GM12878 (cell line): ENCODE measurements around the gene PRKN. TPM values are rescaled to one million over a fixed set of nuclear protein-coding genes. Genes with fewer than 3 reads are reported as not detected.

ENCODE experiments used
- ATAC-seq: fragments of 200-7000 bp; cut with Tn5 transposase; 3 replicates; pipeline ENCODE4 v1.9.1; 2020; ENCODE audit warnings: mild to moderate bottlenecking, moderate library complexity
- BruUV-seq: library from RNA; stranded (reverse); fragments of 400-500 nt; replicated peaks from 2 replicates; lab custom pipeline; 2021; lab: Mats Ljungman, UMichigan
- CTCF ChIA-PET: fragments of 300-600 bp; sonication (Branson Sonifier 250); formaldehyde crosslinking; extraction: SDS; loops from one replicate; lab custom pipeline; 2021; ENCODE audit warnings: inconsistent platforms; lab: Yijun Ruan, JAX
- POLR2A ChIA-PET: fragments of 350-600 bp; formaldehyde crosslinking; extraction: SDS; loops from one replicate; lab custom pipeline; 2021; ENCODE audit warnings: inconsistent platforms; lab: Charles Lee
- RAD21 ChIA-PET: fragments of 300-600 bp; sonication (Branson Sonifier 250); formaldehyde crosslinking; loops from one replicate; lab custom pipeline; 2023; ENCODE audit warnings: antibody characterized with exemption; ENCODE audit not compliant: unreplicated experiment; lab: Charles Lee
- SMC1A ChIA-PET: fragments of 300-600 bp; sonication (Branson Sonifier 250); formaldehyde crosslinking; loops from one replicate; lab custom pipeline; 2023; ENCODE audit not compliant: unreplicated experiment, uncharacterized antibody; lab: Charles Lee
- DNase-seq: peaks from one replicate; pipeline ENCODE4 v3.0.0-alpha.2; 2011; ENCODE audit warnings: low read depth, low spot score
- FAIRE-seq: peaks from 3 replicates; lab custom pipeline; 2011; peaks lifted over from hg19 to GRCh38; lab: Jason Lieb, UNC
- H2AFZ ChIP-seq: 2 replicates; pipeline ENCODE4 v1.6.0; 2011; ENCODE audit warnings: low read depth, low read length, control low read depth; ENCODE audit not compliant: control insufficient read depth
- H3K27ac ChIP-seq: 2 replicates; pipeline ENCODE4 v1.5.1; 2011; ENCODE audit warnings: control low read depth; ENCODE audit not compliant: control insufficient read depth, insufficient read depth
- H3K27me3 ChIP-seq, 2 experiments: replicated peaks in 1 of 2; 2 replicates each; pipeline versions ENCODE4 v1.6.0 to v1.6.1; 2011; ENCODE audit warnings: low read length in 1 of 2; ENCODE audit not compliant: control insufficient read depth in 2 of 2, insufficient read depth in 2 of 2
- H3K36me3 ChIP-seq, 2 experiments: 2 replicates each; pipeline ENCODE4 v1.5.1; 2011; ENCODE audit warnings: low read length in 1 of 2; ENCODE audit not compliant: control insufficient read depth in 2 of 2, insufficient read depth in 2 of 2
- H3K4me1 ChIP-seq: 2 replicates; pipeline ENCODE4 v1.6.1; 2011; ENCODE audit warnings: mild to moderate bottlenecking, low read length, moderate library complexity, mixed read lengths; ENCODE audit not compliant: control insufficient read depth, insufficient read depth
- H3K4me2 ChIP-seq: 2 replicates; pipeline ENCODE4 v1.6.0; 2011; ENCODE audit warnings: control low read depth; ENCODE audit not compliant: control insufficient read depth, insufficient read depth
- H3K4me3 ChIP-seq: fragments of 200-600 bp; sonication (generic); 2 replicates; pipeline ENCODE4 v1.5.1; 2016
- H3K79me2 ChIP-seq: 2 replicates; pipeline ENCODE4 v1.6.0; 2011; ENCODE audit warnings: low read length; ENCODE audit not compliant: control insufficient read depth, insufficient read depth
- H3K9ac ChIP-seq: 2 replicates; pipeline ENCODE4 v1.8.0; 2011; ENCODE audit warnings: low read length, control low read depth, mixed read lengths; ENCODE audit not compliant: control insufficient read depth, insufficient read depth
- H3K9me3 ChIP-seq: replicated peaks from 3 replicates; pipeline ENCODE4 v1.5.1; 2011; ENCODE audit warnings: mild to moderate bottlenecking, low read length; ENCODE audit not compliant: control insufficient read depth, insufficient read depth
- H4K20me1 ChIP-seq: 2 replicates; pipeline ENCODE4 v1.6.0; 2011; ENCODE audit not compliant: control insufficient read depth, insufficient read depth
- BACH1 ChIP-seq: fragments of 450-650 bp; IDR thresholded peaks from 2 replicates; pipeline ENCODE4 v1.6.1; 2017; ENCODE audit warnings: mild to moderate bottlenecking, borderline replicate concordance
- PAX5 ChIP-seq: IDR thresholded peaks from 2 replicates; pipeline ENCODE4 v1.6.1; 2011; ENCODE audit warnings: low read depth, low read length, borderline replicate concordance
- RUNX3 ChIP-seq: IDR thresholded peaks from 2 replicates; pipeline ENCODE4 v1.6.1; 2012; ENCODE audit warnings: low read length, inconsistent platforms
- SIN3A ChIP-seq: IDR thresholded peaks from 2 replicates; pipeline ENCODE4 v1.6.1; 2012; ENCODE audit warnings: low read depth, low read length, improper control_type of control experiment
- SMAD1 ChIP-seq: fragments of 450-650 bp; IDR thresholded peaks from 2 replicates; pipeline ENCODE4 v1.6.1; 2018; ENCODE audit warnings: mild to moderate bottlenecking, low read depth; ENCODE audit not compliant: partially characterized antibody
- TARDBP ChIP-seq: IDR thresholded peaks from 2 replicates; pipeline ENCODE4 v1.6.1; 2016; ENCODE audit warnings: borderline replicate concordance
- ZBED1 ChIP-seq: IDR thresholded peaks from 2 replicates; pipeline ENCODE4 v1.6.1; 2016; ENCODE audit warnings: borderline replicate concordance
- ZNF207 ChIP-seq: fragments of 450-650 bp; IDR thresholded peaks from 2 replicates; pipeline ENCODE4 v1.6.1; 2014; ENCODE audit warnings: antibody characterized with exemption, mild to moderate bottlenecking, borderline replicate concordance
- WGBS: methylation state at CpG from one replicate; pipeline ENCODE4 v1.1.6; 2016; ENCODE audit warnings: low lambda C conversion rate; ENCODE audit not compliant: insufficient replicate concordance, insufficient coverage; ENCODE audit errors: missing lambda C conversion rate; 5-methylcytosine and 5-hydroxymethylcytosine counted together
- in situ Hi-C: fragments of 300-500 bp; cut with MboI; formaldehyde crosslinking; loops from 9 replicates; pipeline ENCODE4 v1.14.3; 2018; ENCODE audit warnings: mixed read lengths
- intact Hi-C: fragments of 100-400 bp; cut with micrococcal nuclease; formaldehyde crosslinking; loops from one replicate; pipeline ENCODE4 v1.14.2; 2022; ENCODE audit not compliant: unreplicated experiment
- polyA plus RNA-seq, 11 experiments: library from polyadenylated mRNA; depleted of rRNA in 4 of 11; unstranded in 6 of 11; stranded (reverse) in 5 of 11; fragments of >200 nt; fragmentation: Nextera tagmentation in 4 of 11; fragmentation: Illumina TruSeq in 1 of 11; extraction: Ambion mirVana in 4 of 11; extraction: Trizol in 1 of 11; gene quantifications; 1 replicate in 1 of 11; 2 replicates in 10 of 11; pipeline versions ENCODE4 v1.2.1 to v1.2.3, GENCODE V29; 2011 to 2016; ENCODE audit warnings: inconsistent platforms in 2 of 11, missing spikeins in 2 of 11, low read depth in 1 of 11
- total RNA-seq, 4 experiments: library from RNA; depleted of rRNA in 3 of 4; stranded (reverse); fragments of >200 nt in 3 of 4; fragmentation: Illumina TruSeq in 1 of 4; extraction: Trizol in 1 of 4; gene quantifications; 2 replicates each; pipeline versions ENCODE4 v1.2.1 to v1.2.3, GENCODE V29; 2013 to 2021

PRKN gene
- total and polyA plus RNA-seq, 10 of the 15 experiments (the other 5 are each of a cell fraction or from before 2014, with no cell fraction given) = 0.06 to 0.09 TPM; not detected in 8

DNA sequence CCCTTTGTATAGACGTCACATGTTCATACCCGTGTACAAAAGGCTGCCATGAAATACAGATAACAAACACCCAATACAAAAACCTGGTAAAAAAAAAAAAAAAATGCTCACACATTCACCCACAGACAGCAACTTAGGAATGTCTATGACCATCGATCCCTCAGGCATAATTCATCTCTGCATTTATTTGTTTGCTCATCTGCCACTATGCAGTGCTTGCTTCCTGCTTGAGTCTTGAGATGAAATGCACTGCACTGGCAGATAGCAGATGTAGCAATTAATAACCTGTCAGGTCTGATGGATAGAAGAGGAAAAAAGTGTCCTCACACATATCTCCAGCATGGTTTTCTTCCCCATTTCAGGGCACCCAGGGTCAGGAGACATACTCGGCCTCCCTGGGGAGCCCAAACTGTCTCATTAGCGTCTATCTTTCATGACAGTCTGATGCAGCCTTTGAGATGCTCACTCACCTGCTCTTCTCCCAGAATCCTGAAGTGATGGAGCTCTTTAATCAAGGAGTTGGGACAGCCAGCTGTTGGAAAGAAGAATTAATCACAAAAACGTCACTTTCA is 1158.6 kb downstream of the PRKN start (continued):
- TF ChIP-seq ZBED1 = no peak
- TF ChIP-seq ZNF207 = no peak

DNA sequence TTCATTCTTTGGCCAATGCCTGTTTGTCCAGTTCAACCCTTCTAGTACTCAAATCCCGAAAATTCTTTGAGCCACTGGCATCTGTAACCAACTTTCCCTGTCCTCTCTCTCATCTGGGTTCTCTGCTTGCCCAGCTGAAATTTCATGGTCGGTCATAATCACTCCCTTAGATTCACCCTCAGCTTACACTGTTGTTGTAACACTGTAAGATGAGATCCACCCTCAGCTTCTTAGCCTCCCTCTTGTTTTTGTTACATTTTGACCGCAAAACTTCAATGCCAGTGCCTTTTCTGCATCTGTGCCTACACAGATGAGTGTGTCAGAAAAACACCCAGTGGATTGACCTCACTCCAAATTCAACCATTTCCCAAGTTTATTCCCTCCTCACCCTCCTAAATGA is 1162.6 kb downstream of the PRKN start:
- H3K79me2 ChIP-seq = no peaks in the 10 kb centered on the region
- no peaks in the 10 kb centered on the region for H3K36me3 ChIP-seq
- SMC1A ChIA-PET = interaction anchor here (0.9 kb wide), 1 partner anchor 10 kb away, joined by 3 read pairs; no protein-coding TSS in a partner anchor
- FAIRE-seq (no peak), ATAC-seq (no peak), DNase-seq (no peak)
- in situ Hi-C loops = no loop called here
- 13% methylated on average over 3 of the region's 3 CpGs for WGBS
- H3K27ac ChIP-seq = no peak overlapping the region
- peaks cover 3 to 4% of the 10 kb centered on the region in 2 experiments; a peak in 2 of 4 replicates for H3K27me3 ChIP-seq
- no peaks in the 10 kb centered on the region for H3K4me1 ChIP-seq
- H3K9me3 ChIP-seq = no peaks in the 10 kb centered on the region
- H3K4me2 ChIP-seq = no peak overlapping the region
- TF ChIP-seq SIN3A = no peak
- TF ChIP-seq TARDBP = no peak
- TF ChIP-seq RUNX3 = no peak
- TF ChIP-seq BACH1 = no peak
- TF ChIP-seq PAX5 = no peak
- TF ChIP-seq SMAD1 = no peak
- BruUV-seq = no TSS peak
- no peaks in the 10 kb centered on the region for H4K20me1 ChIP-seq
- no peak overlapping the region for H3K9ac ChIP-seq
- intact Hi-C loops = no loop called here
- H2AFZ ChIP-seq = no peak overlapping the region
- POLR2A ChIA-PET = no interaction called here
- CTCF ChIA-PET = no interaction called here
- H3K4me3 ChIP-seq = no peak overlapping the region
- RAD21 ChIA-PET = no interaction called here
